HG03280 (cell line): ENCODE measurements around the gene FANK1.

Experiments used
- ATAC-seq: cut with Tn5 transposase; IDR thresholded peaks from one replicate; pipeline ENCODE4 v1.9.1; 2021; ENCODE audit warnings: mild to moderate bottlenecking, moderate library complexity; ENCODE audit not compliant: unreplicated experiment

FANK1 gene

GRCh38 chr10:125984865-125985495 lies 88.6 kb downstream of the FANK1 start:
- ATAC-seq: no peak

GRCh38 chr10:125985557-125986240 lies 89.3 kb downstream of the FANK1 start:
- ATAC-seq: no peak

GRCh38 chr10:125989791-125990190 lies 93.4 kb downstream of the FANK1 start:
- ATAC-seq: no peak

GRCh38 chr10:125990974-125991373 lies 94.6 kb downstream of the FANK1 start:
- ATAC-seq: no peak

GRCh38 chr10:125991392-125991791 lies 95.0 kb downstream of the FANK1 start:
- ATAC-seq: no peak

GRCh38 chr10:125992254-125992653 lies 95.9 kb downstream of the FANK1 start:
- no peak for ATAC-seq

GRCh38 chr10:125994601-125995000 lies 98.2 kb downstream of the FANK1 start:
- ATAC-seq: no peak

GRCh38 chr10:125995726-125996304 lies 99.5 kb downstream of the FANK1 start:
- ATAC-seq: no peak

- ATAC-seq: no peak
Observed at GRCh38 chr10:125997586-125997985, 101.2 kb downstream of the FANK1 start.

- ATAC-seq: no peak
Observed at GRCh38 chr10:125999694-126000093, 103.3 kb downstream of the FANK1 start.

GRCh38 chr10:126001576-126001975 lies 105.2 kb downstream of the FANK1 start:
- no peak for ATAC-seq

- no peak for ATAC-seq
Observed at GRCh38 chr10:126004752-126005151, 108.4 kb downstream of the FANK1 start.

GRCh38 chr10:126006264-126006663 lies 109.9 kb downstream of the FANK1 start:
- no peak for ATAC-seq

GRCh38 chr10:126006906-126007305 lies 110.5 kb downstream of the FANK1 start:
- ATAC-seq: no peak

- no peak for ATAC-seq
Observed at GRCh38 chr10:126009650-126010049, 113.3 kb downstream of the FANK1 start.

- ATAC-seq: no peak
Observed at GRCh38 chr10:126011995-126012394, 115.6 kb downstream of the FANK1 start.

- no peak for ATAC-seq
Observed at GRCh38 chr10:126012485-126012884, 116.1 kb downstream of the FANK1 start.

GRCh38 chr10:126013489-126014281 lies 117.3 kb downstream of the FANK1 start:
- peak; percentile 60 for ATAC-seq

- no peak for ATAC-seq
Observed at GRCh38 chr10:126014309-126014708, 117.9 kb downstream of the FANK1 start.

GRCh38 chr10:126015413-126015812 lies 119.0 kb downstream of the FANK1 start:
- no peak for ATAC-seq

- ATAC-seq: no peak
Observed at GRCh38 chr10:126016156-126016805, 119.9 kb downstream of the FANK1 start.
